Measurements from ENCODE around the gene STMND1.
A peak's percentile ranks its signal among the peaks of the same experiment; 100 is the strongest.
"Not testable (repeated sequence)": the region's sequence is repeated elsewhere in the genome, so short reads cannot be mapped to it uniquely, and the experiment has no call there.

Gene STMND1

DNA sequence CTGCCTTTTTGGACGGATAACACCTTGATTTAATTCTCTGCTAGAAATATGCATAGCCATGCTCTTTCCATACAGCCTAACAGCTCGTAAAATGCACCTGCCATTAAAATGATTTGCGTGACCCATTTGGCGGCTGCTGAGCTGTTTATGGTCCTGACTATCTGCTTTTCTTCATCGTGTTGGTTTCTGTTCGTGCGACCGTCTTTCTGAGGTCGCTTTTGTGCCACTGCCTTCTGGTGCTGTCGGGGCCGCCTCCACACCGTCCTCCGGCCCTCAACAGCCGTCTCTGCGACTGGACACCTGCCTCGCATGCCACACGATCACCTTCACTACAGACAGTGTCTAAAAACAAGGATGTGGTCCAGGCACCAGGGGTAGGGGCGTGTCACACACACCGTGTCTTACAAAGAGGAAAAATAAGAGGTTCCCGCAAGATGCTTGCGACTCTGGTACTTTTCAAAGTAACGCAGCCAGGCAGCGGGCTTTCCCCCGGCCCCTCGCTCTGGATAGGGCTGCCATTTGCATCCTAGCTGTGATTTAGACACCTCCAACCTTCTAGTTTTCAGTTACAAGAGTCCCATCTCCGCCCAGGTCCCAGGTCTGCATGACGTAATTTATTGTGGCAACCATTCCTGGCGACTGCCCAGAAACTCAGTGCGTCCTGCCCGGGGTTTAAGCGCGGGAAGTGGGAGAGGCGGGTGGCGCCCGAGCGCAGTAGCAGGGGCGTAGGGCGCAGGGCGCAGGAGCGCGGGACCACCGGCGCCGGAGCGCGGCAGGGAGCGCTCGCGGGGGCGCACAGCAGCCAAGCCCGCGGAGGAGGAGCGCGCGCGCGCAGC lies at the start of gene STMND1:
Gene STMND1, plus strand, starts transcription at position 629 of the 836 bp plus-strand sequence. CDS start 208 bp downstream, outside the sequence.
- no peaks in the 10 kb centered on the region for H3K36me3 Mint-ChIP-seq (ENCODE audit: low read depth)
- no peak within 1 kb of the TSS for H3K27ac Mint-ChIP-seq
- H3K4me1 Mint-ChIP-seq (ENCODE audit: low read depth), result no peaks in the 10 kb centered on the region
- peaks cover 36% of the 10 kb centered on the region for H3K27me3 Mint-ChIP-seq (ENCODE audit: low read depth)
- DNase-seq (ENCODE audit: low spot score), result no peak
- no peaks in the 10 kb centered on the region for H3K9me3 Mint-ChIP-seq
- H3K4me3 Mint-ChIP-seq, result peak within 1 kb of the TSS; percentile 45

DNA sequence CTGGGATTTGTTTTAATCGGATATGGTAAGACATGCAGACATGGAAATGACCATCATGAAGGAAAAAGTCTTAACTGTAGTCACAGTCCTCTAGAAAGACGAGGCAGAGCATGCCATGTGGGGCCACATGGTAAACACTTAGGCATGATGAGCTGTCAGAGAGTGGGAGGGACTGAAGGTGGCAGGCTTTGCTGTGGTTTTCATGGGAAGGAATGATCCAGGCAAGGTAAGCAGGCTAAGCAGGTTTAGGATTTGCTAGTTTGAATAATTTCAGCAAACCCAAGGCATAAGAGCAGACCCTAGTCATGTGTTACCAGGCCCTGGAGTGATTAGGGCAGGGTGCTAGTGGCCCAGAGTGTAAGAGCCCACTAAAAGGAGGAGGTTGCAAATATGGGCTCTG lies 47.2 kb upstream of the STMND1 start:
- H3K4me3 Mint-ChIP-seq, result no peak overlapping the region
- no peaks in the 10 kb centered on the region for H3K27me3 Mint-ChIP-seq (ENCODE audit: low read depth)
- H3K36me3 Mint-ChIP-seq (ENCODE audit: low read depth), result no peaks in the 10 kb centered on the region
- H3K4me1 Mint-ChIP-seq (ENCODE audit: low read depth), result no peaks in the 10 kb centered on the region
- H3K27ac Mint-ChIP-seq, result no peak overlapping the region
- no peaks in the 10 kb centered on the region for H3K9me3 Mint-ChIP-seq
- no peak for DNase-seq (ENCODE audit: low spot score)

DNA sequence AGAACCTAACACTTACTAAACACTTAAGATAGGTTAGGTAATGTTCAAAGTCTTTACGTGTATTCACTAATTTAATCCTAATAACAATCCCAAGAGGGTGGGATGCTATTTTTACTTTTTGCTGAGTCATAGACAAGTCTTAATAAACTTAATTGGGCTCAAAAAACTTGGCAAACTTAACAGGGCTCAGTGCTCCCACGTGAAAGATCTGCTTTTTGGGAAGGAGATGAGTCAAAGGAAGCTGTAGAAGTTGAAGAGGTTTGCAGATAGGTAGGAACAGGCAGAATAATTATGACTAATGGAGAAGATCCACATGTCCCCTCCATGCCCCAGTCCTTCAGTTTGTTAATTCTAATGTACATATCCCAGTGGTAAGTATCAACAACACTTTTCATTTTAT lies 44.5 kb upstream of the STMND1 start:
- Mint-ChIP-seq H3K27me3 (ENCODE audit: low read depth) (no peaks in the 10 kb centered on the region), H3K9me3 (no peaks in the 10 kb centered on the region), H3K4me1 (ENCODE audit: low read depth) (no peaks in the 10 kb centered on the region), H3K36me3 (ENCODE audit: low read depth) (no peaks in the 10 kb centered on the region), H3K4me3 (no peak overlapping the region), H3K27ac (no peak overlapping the region)
- no peak for DNase-seq (ENCODE audit: low spot score)

DNA sequence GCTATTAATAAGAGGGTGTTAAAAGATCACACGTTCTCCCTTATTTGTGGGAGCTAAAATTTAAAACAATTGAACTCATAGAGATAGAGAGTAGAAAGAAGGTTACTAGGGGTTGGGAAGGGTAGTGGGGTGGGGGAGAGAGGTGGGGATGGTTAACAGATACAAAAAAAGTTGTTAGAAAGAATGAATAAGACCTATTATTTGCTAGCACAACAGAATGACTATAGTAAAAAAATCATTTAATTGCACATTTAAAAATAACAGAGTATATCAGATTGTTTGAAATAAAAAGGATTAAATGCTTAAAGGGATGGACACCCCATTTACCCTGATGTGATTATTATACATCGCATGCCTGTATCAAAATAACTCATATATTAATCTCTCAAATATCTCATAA lies 43.3 kb upstream of the STMND1 start:
- Mint-ChIP-seq H3K4me1 (ENCODE audit: low read depth) (no peaks in the 10 kb centered on the region), H3K27ac (no peak overlapping the region), H3K27me3 (ENCODE audit: low read depth) (no peaks in the 10 kb centered on the region), H3K36me3 (ENCODE audit: low read depth) (no peaks in the 10 kb centered on the region), H3K4me3 (no peak overlapping the region), H3K9me3 (no peaks in the 10 kb centered on the region)
- no peak for DNase-seq (ENCODE audit: low spot score)

DNA sequence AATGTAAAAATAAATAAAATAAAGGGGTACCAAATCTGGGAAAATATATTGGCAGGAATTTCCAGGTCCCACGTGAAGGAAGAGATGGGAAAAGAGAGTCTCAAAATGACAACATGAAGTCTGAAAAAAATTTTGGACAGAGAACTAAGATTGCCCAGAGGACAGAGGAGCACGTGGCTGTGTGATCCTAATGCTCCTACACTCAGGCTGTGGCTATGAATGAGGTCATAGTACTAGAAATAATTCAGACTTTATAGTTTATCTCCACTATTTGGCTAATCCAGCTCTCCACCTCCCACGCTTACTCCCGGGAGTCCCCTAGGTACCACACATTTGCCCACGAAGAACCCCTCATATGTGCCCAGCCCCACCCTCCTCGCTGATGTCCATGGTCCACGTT lies 42.8 kb upstream of the STMND1 start:
- no peak for DNase-seq (ENCODE audit: low spot score)
- no peaks in the 10 kb centered on the region for H3K9me3 Mint-ChIP-seq
- H3K4me1 Mint-ChIP-seq (ENCODE audit: low read depth), result no peaks in the 10 kb centered on the region
- H3K36me3 Mint-ChIP-seq (ENCODE audit: low read depth), result no peaks in the 10 kb centered on the region
- no peaks in the 10 kb centered on the region for H3K27me3 Mint-ChIP-seq (ENCODE audit: low read depth)
- H3K27ac Mint-ChIP-seq, result no peak overlapping the region
- H3K4me3 Mint-ChIP-seq, result no peak overlapping the region

DNA sequence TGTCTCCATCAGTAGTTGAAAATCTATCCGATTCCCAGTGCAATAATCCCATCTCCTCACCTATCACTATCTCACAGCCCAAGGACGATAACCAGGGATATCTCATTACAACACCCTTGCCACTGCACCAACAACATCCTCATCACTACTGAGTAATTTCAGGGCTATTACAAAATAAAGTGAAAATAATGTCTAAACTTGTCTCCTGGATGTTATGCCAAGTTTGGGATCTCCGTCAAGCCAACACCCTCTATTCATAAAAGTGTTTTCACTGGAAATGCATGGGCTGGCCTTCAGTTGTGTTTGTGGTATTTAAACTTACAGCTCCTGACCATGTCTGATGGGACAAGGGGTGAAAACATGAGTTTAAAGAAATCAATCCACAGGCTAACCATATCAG lies 42.0 kb upstream of the STMND1 start:
- Mint-ChIP-seq H3K36me3 (ENCODE audit: low read depth) (no peaks in the 10 kb centered on the region), H3K4me1 (ENCODE audit: low read depth) (no peaks in the 10 kb centered on the region), H3K9me3 (no peaks in the 10 kb centered on the region), H3K4me3 (no peak overlapping the region), H3K27me3 (ENCODE audit: low read depth) (peaks cover 4% of the 10 kb centered on the region), H3K27ac (no peak overlapping the region)
- no peak for DNase-seq (ENCODE audit: low spot score)

DNA sequence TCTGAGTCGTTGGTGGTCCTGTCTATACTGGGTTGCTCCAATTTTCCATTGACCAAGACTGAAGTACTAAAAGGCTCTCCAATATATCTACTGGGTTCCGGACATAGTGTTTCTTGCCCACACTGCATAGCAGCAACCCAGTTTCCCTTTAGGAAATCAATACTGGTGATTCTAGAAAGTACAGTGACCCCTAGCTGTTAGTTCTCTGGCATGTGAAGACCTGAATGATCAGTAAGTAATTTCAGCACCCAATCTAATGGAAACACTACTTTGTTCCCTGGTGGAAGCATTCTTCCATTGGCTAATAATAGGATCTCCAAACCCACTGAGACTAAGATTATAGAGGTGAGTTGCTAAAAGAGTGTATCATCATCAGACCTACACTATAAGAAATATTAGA lies 40.8 kb upstream of the STMND1 start:
- Mint-ChIP-seq H3K27ac (no peak overlapping the region), H3K4me1 (ENCODE audit: low read depth) (no peaks in the 10 kb centered on the region), H3K4me3 (no peak overlapping the region), H3K27me3 (ENCODE audit: low read depth) (peaks cover 5% of the 10 kb centered on the region), H3K36me3 (ENCODE audit: low read depth) (no peaks in the 10 kb centered on the region), H3K9me3 (no peaks in the 10 kb centered on the region)
- no peak for DNase-seq (ENCODE audit: low spot score)

DNA sequence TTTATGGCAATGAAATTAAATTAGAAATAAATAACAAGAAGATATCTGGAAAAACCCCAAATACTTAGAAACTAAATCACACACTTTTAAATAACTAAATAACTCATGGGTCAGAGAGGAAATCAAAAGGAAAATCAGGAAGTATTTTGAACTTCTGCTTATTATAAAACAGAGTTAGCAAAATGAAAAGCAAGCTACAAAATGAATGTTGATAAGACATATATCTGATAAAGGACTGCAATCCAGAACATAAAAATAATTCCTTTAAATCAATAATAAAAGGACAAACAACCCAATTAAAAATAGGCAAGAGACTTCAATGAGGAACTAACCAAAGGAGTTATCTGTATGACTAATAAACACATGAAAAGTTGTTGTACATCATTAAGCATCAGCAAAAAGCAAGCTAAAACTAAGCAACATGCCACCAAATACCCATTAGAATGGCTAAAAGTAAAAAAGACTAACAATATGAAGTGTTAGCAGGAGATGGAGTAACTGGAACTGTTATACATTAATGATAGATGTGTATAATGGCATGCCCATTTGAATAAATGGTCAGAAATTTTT lies 38.9 kb upstream of the STMND1 start:
- Mint-ChIP-seq H3K36me3 (ENCODE audit: low read depth) (no peaks in the 10 kb centered on the region), H3K4me3 (no peak overlapping the region), H3K27me3 (ENCODE audit: low read depth) (peaks cover 5% of the 10 kb centered on the region), H3K27ac (no peak overlapping the region), H3K9me3 (no peaks in the 10 kb centered on the region), H3K4me1 (ENCODE audit: low read depth) (no peaks in the 10 kb centered on the region)
- DNase-seq (ENCODE audit: low spot score), result no peak

DNA sequence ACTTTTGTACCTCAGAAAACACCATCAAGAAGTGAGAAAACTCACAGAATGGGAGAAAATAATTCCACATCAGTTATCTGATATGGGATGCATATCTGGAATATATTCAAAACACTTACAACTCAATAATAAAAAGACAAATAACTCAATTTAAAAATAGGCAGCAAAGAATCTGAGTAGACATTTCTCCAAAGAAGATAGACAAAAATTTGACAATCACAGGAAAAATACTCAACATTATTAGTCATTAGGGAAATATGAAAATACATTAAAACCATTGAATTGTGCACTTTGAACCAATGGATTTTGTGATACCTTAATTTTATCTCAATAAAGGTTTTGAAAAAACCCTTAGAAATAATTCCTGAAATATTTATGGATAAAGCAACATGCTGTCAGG lies 36.9 kb upstream of the STMND1 start:
- DNase-seq (ENCODE audit: low spot score), result no peak
- Mint-ChIP-seq H3K27me3 (ENCODE audit: low read depth) (peaks cover 5% of the 10 kb centered on the region), H3K4me3 (no peak overlapping the region), H3K4me1 (ENCODE audit: low read depth) (no peaks in the 10 kb centered on the region), H3K36me3 (ENCODE audit: low read depth) (no peaks in the 10 kb centered on the region), H3K27ac (no peak overlapping the region), H3K9me3 (peaks cover 5% of the 10 kb centered on the region)

DNA sequence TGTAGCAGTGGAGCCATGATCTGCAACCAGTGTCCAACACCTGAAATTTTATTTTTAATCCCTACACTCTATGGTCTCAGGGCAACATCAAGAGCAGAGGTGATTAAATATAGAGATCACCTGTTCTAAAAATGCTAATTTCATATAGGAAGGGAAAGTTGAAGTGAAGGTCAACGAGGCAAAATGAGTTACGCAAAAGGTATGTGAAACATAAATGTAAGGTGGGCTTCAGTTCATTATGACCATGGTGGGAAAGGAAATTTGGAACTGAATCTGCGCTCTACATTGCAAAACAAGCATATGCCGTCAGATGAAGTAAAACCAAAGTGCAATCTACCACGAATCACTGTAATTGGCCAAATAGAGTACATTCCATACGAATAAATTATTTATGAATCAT lies 35.2 kb upstream of the STMND1 start:
- Mint-ChIP-seq H3K36me3 (ENCODE audit: low read depth) (no peaks in the 10 kb centered on the region), H3K27ac (no peak overlapping the region), H3K4me3 (no peak overlapping the region), H3K27me3 (ENCODE audit: low read depth) (peaks cover 5% of the 10 kb centered on the region), H3K9me3 (peaks cover 5% of the 10 kb centered on the region), H3K4me1 (ENCODE audit: low read depth) (no peaks in the 10 kb centered on the region)
- DNase-seq (ENCODE audit: low spot score), result no peak

DNA sequence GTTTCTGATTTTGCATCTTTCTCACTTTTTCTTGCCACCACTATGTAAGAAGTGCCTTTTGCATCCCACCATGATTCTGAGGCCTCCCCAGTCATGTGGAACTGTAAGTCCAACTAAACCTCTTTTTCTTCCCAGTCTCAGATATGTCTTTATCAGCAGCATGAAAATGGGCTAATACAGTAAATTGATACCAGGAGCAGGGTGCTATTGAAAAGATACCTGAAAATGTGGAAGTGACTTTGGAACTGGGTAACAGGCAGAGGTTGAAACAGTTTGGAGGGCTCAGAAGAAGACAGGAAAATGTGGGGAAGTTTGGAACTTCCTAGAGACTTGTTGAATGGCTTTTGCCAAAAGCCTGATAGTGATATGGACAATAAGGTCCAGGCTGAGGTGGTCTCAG lies 32.9 kb upstream of the STMND1 start:
- not testable (repeated sequence) for H3K4me3 Mint-ChIP-seq, H3K9me3 Mint-ChIP-seq

DNA sequence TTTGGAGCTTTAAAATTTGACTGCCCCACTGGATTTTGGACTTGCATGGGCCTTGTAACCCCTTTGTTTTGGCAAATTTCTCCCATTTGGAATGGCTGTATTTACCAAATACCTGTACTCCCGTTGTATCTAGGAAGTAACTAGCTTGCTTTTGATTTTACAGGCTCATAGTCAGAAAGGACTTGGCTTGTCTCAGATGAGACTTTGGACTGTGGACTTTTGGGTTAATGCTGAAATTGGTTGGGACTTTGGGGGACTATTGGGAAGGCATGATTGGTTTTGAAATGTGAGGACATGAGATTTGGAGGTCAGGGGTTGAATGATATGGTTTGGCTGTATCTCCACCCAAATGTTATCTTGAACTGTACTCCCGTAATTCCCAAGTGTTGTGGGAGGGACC lies 31.4 kb upstream of the STMND1 start:
- not testable (repeated sequence) for H3K4me1 Mint-ChIP-seq (ENCODE audit: low read depth); H3K4me3 Mint-ChIP-seq; H3K27me3 Mint-ChIP-seq (ENCODE audit: low read depth); H3K27ac Mint-ChIP-seq; H3K9me3 Mint-ChIP-seq; H3K36me3 Mint-ChIP-seq (ENCODE audit: low read depth); DNase-seq (ENCODE audit: low spot score)

More for the DNA sequence above, 32.9 kb upstream of the STMND1 start:
- H3K4me1 Mint-ChIP-seq (ENCODE audit: low read depth); H3K27ac Mint-ChIP-seq; DNase-seq (ENCODE audit: low spot score); H3K27me3 Mint-ChIP-seq (ENCODE audit: low read depth); H3K36me3 Mint-ChIP-seq (ENCODE audit: low read depth): not testable (repeated sequence)

DNA sequence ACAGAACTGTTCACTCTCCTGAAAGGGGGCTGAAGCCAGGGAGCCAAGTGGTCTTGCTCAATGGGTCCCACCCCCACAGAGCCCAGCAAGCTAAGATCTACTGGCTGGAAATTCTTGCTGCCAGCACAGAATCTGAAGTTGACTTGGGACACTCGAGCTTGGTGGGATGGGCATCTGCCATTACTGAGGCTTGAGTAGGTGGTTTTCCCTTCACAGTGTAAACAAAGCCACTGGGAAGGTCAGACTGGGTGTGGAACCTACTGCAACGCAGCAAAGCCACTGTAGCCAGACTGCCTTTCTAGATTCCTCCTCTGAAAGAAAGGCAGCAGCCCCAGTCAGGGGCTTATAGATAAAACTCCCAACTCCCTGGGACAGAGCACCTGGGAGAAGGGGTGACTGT lies 28.3 kb upstream of the STMND1 start:
- not testable (repeated sequence) for H3K4me1 Mint-ChIP-seq (ENCODE audit: low read depth); H3K4me3 Mint-ChIP-seq; H3K9me3 Mint-ChIP-seq; H3K27ac Mint-ChIP-seq; H3K27me3 Mint-ChIP-seq (ENCODE audit: low read depth); H3K36me3 Mint-ChIP-seq (ENCODE audit: low read depth); DNase-seq (ENCODE audit: low spot score)

DNA sequence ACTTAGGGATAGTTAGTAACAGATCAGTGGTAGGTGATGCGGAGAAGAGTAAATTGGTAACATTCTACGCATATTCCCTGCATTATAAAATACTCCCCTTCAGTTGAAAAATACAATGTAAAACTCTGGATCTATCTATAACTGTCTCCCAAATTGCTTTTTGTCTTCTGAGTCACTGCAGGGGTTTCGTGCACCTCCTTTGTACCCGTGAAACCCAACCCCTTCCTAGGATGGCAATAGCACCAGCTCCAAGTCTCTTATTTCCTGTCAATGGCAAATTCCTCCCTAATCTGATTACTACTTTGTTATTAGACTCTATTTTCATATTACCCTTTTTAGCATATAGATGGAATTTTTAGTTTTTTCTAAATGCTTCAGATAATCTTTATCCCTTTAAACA lies 20.6 kb upstream of the STMND1 start:
- no peaks in the 10 kb centered on the region for H3K4me1 Mint-ChIP-seq (ENCODE audit: low read depth)
- no peaks in the 10 kb centered on the region for H3K9me3 Mint-ChIP-seq
- H3K4me3 Mint-ChIP-seq, result no peak overlapping the region
- H3K27ac Mint-ChIP-seq, result no peak overlapping the region
- no peaks in the 10 kb centered on the region for H3K36me3 Mint-ChIP-seq (ENCODE audit: low read depth)
- DNase-seq (ENCODE audit: low spot score), result no peak
- H3K27me3 Mint-ChIP-seq (ENCODE audit: low read depth), result no peaks in the 10 kb centered on the region

All from T-helper 2 cell treated with Interferon-gamma antibody and Interleukin-4, amounts not matched to agents 5 μg/mL and 100 μg/mL, for 36 hours (primary cell).